Stimulated activated CD4-positive, alpha-beta T cell treated with anti-CD3 and anti-CD28 coated beads, Interleukin-1b, Interleukin-23, amount 100 ng/mL, for 24 hours (primary cell): ENCODE results near the gene GSTO2.

Experiments
- DNase-seq, 4 experiments: peaks; one replicate each; pipeline ENCODE4 v3.0.0-alpha.2; 2020; ENCODE audit warnings: low read depth in 4 of 4, low spot score in 1 of 4

Gene GSTO2

DNA sequence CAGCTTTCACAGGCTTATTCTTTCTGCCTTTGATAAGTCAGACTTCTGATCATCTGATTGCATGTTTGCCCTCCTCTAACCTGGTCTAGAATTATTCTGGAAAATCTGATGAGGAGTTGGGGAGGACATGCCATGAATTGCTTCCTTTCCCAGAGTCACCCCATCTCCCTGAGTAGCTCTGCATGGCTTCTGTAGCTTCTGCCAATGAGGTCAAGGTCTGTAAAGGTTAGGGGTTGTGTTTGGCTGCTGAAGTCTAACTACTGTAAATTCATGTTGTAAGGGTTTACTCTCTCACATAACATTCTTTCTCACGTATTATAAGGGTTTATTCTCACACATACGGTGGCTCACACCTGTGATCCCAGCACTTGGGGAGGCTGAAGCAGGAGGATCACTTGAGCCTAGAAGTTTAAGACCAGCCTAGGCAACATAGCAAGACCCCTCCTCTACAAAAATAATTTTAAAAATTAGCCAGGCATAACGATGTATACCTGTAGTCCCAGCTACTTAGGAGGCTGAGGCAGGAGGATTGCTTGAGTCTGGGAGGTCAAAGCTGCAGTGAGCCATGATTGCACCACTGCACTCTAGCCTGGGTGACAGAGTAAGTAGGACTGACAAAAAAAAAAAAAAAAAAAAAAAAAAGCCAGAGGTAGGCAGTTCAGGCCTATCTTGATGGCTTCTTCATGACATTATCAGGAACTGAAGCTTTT, 10.7 kb downstream of the GSTO2 start:
- DNase-seq: no peak

DNA sequence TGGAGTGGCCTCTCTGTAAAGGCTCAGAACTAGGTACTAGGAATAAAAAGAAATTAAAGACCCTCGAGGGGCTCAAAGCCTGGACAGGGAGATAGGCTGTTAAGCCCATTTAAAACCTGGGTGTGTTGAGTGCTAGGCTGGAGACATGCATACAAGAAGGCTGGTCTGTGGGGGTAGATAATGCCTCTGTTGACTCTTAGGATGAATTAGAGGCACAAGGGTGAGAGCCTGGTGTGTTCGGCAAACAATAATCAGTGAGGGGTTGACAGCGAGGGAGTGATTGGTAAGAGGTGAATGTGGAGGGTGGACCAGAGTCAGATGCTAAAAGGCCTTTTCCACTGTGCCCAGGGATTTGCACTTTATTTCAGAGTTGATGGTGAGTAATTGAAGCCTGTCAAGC, 12.7 kb downstream of the GSTO2 start:
- DNase-seq: no peak

DNA sequence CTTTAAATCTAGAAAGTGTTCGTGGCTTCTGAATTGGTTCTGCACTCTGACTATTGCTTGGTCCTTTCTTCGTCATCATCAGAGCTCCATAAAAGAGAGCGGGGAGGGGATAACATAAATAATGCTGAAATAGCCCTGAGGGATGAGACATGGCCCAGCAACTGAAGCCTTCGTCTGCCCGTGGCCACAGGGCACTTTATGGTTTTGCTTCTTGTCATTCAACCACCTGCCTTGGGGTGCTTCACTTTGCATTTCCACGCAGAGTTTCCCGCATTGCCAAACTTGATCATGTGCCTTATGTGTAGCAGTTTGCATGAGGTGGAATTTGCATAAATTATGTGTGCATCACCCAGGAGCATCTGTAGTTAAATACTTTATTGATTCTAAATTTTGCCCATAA, 15.9 kb downstream of the GSTO2 start:
- no peak for DNase-seq

DNA sequence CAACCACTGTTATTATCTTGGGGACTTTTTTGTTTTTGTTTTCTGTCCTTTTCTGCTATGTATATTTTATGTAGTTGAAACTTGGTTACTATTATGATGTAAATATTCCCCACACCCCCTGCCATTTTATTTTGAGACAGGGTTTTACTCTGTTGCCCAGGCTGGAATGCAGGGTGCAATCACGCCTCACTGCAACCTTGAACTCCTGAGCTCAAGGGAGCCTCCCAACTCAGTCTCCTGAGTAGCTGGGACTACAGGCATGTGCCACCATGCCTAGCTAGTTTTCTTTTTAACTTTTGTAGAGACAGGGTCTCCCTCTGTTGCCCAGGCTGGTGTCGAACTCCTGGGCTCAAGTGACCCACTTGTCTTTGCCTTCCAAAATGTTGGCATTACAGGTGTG, 18.0 kb downstream of the GSTO2 start:
- DNase-seq: no peak

DNA sequence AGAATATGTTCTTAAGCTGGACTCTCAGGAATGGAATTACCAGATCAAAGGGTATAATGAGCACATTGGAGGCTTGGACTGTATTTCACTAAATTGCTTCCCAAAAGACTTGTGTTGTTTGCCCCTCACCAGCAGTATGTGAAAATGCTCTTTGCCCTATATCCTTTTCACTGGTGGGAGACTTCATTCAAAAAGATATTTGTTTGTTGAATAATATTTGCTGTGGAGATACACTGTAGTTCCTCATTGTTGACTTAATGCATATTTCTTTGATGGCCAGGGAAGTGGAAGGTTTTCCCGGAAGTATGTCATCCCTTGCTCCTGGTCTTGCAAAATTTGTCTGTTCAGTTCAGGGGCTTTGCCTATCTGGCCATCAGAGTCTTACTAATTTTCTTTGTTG, 19.4 kb downstream of the GSTO2 start:
- DNase-seq: no peak

DNA sequence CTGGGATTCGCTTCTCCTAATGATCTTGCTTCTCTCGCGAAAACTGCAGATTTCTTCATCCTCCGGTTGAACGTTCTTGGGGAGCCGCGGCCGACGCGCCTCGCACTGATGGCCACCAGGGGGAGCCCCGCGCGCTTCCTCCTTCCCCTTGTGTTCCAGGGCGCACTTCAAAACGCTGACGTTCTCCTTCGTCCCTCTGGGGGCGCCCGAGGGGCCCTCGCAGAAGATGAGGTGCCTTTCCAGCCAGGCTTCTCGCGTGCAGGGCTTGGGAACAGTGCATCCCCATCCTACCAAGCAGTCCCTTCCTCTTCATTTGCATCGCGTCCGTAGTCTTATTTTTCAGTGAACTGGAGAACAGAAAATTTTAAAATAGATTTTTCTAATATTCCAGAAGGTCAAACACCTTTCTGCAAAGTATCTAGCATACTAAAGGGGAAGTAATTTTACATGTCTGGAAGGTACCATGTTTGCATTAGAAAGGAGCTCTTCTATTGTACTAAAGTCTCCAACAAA, 22.5 kb downstream of the GSTO2 start:
- peak; percentile 79 to 88 (median 82) for DNase-seq

DNA sequence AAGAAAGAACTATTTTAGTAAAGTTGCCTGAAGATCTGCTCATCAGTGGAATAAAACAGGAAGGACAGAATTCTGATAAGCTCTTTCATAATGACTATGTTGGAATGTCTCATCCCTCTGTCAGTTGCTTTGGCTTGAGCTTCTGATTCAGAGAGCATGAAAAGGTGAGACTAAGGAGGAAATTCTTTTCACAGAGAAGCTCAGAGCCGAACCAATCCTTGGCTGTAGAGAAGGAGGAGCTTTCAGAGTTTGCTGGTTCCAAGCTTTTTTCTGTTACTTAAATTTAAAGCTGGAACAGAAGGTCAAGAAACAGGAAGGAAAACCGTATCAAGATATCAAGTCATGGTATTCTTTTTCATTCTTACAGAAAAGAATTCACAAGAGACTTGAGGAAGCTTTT, 24.0 kb downstream of the GSTO2 start:
- no peak for DNase-seq

DNA sequence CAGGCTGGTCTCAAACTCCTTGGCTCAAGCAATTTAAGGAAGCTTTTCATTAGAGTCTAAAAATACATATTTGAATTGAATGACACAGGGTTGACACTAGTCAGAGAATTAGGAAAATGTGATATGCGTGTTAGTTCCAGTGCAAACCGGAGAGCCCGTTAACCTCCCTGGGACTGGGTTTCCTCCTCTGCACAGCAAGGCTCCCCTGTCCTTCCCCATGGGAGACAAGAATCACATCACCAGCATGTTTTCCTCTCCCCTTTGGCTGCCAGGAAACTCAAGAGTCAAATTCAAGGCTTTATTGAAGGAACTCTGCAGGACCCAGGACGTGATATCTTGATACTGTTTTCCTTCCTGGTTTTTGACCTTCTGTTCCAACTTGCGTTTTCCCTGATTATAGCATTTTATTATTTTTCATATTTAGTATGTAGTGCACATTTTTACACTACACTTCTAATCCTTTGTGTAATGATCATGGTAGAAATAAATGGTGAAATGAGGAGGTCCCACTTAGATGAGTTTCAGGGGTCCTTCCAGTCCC, 24.9 kb downstream of the GSTO2 start:
- DNase-seq: no peak

DNA sequence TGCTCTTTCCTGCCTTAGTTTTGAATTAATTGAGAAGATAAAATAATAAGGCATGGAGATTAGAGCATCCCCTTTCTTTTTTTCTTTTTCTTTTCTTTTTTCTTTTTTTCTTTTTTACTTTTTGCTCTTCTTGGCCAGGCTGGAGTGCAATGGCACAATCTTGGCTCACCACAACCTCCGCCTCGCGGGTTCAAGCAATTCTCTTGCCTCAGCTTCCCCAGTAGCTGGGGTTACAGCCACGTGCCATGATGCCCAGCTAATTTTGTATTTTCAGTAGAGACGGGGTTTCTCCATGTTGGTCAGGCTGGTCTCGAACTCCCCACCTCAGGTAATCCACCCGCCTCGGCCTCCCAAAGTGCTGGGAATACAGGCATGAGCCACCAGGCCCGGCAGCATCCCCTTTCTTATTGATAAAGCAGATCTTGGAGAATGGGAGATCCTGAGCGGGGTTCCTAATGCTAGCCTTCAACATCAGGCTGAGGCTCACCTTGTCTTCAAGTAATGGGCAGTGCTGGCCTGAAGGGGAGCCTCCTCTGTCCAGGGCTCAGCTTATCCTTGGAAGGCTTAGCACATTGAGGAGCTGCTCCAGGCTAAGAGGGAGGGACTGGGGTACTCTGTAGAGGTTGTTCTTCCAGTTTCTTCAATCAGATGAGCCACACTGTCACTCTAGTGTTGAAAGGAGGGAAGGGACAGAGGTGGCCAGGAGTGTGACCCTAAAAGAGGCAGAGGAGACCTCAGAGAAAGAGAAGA, 27.9 kb downstream of the GSTO2 start:
- no peak for DNase-seq

DNA sequence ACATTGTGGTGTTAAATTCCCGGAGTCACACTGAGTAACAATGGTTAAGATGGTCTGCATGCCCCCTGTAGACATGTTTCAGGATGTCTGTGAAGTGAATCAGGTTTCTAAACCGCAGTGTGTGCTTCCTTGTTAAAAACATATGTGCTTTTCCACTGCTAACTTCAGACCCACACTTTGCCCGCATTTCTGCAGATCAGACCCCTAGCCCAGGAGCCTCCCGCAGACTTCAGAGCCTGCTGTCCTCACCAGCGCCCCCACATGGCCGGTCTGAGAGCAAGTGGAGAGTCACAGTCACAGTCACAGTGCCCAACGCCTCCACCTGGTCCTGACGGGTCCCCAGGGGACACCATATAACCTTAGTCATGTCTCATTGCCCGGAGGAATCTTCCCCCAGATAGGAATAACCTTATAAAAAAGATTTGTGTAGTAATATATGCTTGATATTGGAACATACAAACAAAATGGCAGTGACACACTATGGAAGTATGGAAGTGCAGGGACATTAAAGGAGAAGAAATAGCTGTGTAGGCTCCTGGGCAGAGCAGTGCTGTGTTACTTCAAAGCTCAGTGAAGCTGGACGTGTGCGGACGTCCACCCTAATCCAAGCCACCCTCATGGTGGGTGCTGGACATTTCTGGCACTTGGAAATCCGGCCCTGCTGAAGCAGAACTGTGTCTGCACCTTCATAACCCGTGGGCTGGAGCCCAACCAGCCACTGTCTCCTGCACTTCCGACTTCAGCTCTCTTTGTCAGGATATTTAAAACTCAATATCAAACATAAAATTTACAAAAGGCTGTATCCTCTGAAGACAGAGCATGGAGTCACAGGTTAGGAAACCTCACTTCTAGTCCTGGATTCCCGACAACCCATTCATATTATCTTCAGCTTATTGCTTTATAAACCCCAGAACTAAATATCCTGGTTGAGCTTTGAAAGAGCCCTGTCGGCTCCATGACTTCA, 29.0 kb downstream of the GSTO2 start:
- no peak for DNase-seq

DNA sequence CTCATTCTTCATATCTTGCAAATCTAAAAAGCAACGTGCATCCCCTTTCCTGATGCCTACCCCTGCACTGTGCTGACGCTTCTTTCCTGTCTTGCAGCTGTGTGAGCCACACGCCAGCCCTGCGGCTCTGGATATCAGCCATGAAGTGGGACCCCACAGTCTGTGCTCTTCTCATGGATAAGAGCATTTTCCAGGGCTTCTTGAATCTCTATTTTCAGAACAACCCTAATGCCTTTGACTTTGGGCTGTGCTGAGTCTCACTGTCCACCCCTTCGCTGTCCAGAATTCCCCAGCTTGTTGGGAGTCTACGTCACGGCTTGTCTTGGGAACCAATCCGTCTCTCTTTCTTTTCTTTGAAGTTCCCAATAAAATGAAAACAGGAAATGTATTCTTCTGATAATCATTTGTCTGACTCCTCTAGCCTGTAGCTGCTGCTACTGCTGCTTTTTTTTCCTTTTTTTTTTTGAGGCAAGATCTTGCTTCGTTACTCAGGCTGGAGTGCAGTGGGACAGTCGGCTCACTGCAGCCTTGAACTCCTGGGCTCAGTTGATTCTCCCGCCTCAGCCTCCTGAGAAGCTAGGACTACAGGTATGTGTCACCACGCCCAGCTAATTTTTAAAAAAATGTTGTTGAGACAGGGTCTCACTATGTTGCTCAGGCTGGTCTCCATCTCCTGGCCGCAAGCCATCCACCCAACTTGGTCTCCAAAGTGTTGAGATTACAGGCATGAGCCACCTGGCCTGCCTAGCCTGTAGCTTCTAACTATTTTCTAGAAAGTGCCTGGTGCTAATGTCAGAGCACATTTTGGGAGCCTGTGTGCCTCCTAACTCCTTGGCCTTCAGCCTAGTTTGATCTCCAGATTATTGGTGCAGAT, 30.3 kb downstream of the GSTO2 start:
- DNase-seq: no peak

DNA sequence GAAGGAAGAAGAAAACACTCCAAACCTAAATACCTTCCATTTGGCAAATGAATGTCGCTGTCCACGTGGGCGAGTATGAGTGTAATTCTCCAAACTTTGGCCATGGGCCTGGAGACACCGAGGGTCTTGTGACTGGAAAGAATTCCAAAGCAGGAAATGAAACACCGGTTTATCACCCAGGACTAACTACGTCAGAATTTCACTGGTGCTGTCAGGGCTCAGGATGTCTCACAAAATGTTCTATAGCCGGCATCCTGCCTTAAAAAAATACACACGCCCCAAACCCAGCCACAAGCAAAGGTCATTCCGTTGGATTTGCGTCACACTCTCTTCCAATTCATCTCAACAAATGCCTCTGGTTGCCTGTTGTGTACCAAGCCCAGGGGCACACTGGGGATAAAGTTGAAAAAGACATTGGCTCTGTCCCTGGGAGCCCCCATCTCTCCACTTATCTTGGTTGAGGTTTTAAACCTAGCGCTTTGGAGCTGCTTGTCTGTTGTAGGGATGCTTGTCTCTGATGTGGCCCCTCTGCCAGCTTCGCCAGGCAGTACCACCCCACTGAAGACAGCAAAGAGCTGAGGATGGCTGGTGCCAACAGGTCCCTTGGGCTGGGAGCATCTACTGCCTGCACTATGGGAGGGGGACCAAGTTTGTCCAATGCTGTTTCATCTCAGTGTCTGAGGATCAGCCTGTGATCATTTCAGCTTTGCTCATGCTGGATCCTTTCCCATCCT, 31.2 kb downstream of the GSTO2 start:
- no peak for DNase-seq

DNA sequence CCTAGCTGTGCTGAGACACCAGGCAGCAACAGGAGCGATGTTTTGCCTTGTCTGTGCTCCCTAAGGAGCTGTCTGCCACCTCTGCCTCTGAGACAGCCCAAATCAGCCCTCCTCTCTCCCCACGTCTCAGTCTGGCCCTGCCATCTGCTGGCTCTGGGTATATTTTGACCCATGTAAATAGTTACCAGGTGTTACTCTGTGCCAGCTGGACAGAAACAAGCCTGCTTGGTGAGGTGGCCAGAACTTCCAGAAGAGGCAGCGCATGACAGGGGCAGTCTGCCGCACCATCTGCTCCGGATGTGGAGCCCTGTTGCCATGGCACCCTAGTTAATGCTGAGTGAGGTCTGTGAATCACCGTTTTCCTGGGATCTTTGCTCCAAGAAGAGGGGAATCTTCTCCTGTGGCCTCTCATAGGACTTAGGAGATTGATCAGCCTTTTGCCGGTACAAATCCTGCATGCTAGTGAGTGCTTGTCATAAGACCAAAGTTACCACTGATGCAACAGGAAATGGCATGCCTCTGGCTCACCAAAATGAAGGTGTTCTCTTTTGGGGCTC, 31.8 kb downstream of the GSTO2 start:
- DNase-seq: no peak

DNA sequence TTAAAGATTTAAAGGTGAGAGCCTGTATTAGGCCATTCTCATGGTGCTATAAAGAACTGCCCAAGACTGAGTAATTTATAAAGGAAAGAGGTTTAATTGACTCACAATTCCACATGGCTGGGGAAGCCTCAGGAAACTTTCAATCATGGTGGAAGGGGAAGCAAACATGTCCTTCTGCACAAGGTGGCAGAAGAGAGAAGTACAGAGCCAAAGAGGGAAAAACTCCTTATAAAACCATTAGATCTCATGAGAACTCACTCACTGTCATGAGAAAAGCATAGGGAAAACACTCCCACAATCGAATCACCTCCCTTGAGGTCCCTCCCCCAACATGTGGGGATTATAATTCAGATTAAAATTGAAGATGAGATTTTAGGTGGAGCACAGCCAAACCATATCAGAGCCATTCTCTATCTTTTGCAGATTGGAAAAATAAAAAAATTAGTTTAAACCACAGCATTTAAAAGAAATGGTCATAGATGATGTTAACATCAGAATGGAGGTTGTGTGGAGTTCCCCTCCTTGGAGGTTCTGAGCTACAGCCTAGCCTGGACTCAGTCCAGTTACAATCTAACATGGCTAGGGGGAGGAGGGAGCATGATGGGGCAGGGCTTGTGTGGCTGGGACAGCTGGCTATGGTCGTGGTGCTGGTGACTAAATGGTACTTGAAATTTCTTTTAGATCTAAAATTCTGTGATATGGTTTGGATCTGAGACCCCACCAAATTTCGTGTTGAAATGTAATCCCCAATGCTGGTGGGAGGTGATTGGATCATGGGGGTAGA, 33.1 kb downstream of the GSTO2 start:
- DNase-seq: no peak

DNA sequence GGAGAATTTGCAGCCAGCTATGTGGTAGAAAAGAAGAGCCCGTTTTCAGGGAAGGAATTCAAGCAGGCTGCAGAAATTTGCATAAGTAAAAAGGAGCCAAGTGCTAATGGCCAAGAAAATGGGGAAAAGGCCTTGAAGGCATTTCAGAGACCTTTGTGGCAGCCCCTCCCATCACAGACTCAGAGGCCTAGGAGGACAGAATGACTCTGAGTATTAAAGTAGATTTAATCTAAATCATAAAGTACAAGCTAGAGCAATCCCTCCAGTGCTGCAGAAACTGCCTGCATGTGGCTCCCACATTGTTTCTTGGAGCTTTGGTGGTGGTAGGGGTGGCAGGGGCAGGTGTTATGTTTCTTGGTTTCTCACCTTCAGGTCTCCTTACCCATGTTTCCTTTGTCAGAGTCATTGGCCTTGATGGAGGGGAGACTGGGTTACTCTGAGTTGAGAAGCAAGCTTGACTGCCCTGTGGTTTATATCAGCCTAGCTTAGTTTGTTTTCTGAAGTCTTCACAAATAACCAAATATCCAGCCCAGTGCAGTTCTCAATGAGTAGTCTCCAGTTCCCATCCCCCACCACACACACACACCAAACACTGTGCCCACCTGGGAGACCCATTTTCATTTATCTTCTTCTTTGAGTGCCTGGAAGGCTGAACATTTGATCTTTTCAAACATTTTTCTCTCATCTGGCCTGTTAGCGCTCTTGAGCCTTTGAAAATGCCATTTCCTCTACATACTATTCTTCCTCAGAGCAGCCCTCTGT, 34.8 kb downstream of the GSTO2 start:
- DNase-seq: no peak

DNA sequence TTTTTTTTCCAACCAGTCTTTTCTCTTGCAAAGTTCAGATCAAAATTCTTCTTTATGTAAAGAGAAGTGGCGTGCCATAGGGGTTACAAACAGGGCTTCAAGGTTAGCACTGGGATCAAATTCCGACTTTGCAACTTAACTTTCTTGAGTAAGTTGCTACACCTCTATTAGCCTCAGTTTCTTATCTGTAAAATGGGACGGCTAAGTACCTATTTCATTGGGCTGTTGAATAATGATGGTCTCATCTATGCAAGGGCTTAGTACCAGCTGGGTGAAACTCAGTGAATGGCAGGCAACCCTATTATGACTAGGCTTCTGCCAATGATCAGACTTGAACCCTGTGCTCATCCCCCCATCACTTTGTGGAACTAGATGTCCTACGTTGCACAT, 35.4 kb downstream of the GSTO2 start:
- DNase-seq: no peak

DNA sequence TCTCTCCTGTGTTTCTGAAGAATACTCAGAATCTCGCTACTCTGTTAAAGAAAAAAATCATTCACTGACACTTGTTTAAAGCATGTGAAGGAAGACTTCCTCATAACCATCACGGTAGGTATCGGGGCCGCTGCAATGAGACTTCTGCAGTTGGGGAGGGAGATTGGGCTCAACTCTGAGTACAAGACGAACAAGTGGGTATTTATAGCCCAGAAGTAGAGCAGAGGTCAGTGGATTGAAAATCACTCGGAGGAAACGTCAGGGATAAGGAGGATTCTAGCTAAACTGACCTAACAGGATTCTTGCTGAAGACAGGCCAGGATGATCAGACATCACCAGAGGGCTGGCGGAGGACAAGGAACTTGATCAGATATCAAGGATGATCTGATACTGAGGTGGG, 35.9 kb downstream of the GSTO2 start:
- DNase-seq: no peak

DNA sequence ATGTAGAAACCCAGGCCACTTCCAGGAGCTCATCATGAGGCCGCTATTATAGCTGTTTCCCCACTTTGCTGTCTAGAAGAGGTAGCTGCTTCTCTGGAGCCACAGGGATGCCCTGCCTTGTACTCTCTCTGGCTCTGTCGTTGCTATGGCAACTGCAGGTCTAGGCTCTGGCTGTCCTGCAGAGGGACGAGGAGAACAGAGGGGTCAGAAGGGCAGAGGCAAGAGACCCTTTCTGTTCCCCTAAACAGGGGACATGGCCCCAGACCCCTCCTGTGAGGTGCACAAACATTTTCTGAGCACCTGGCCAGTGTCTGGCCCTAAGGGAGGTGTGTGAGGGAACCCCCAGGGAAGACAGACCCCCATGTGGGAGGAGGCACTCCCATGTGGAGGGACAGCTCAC, 37.9 kb downstream of the GSTO2 start:
- DNase-seq: no peak
